GM12872 (cell line): ENCODE measurements around the gene ALDH3B2.
A peak's percentile ranks its signal among the peaks of the same experiment; 100 is the strongest.

Experiments
- TF ChIP-seq, protein P1 (sequence below): IDR thresholded peaks from 3 replicates; pipeline ENCODE4 v1.5.1; 2011; ENCODE audit warnings: low read depth, mild to moderate bottlenecking, low read length, moderate library complexity; ENCODE audit not compliant: insufficient read depth

ALDH3B2 gene

DNA sequence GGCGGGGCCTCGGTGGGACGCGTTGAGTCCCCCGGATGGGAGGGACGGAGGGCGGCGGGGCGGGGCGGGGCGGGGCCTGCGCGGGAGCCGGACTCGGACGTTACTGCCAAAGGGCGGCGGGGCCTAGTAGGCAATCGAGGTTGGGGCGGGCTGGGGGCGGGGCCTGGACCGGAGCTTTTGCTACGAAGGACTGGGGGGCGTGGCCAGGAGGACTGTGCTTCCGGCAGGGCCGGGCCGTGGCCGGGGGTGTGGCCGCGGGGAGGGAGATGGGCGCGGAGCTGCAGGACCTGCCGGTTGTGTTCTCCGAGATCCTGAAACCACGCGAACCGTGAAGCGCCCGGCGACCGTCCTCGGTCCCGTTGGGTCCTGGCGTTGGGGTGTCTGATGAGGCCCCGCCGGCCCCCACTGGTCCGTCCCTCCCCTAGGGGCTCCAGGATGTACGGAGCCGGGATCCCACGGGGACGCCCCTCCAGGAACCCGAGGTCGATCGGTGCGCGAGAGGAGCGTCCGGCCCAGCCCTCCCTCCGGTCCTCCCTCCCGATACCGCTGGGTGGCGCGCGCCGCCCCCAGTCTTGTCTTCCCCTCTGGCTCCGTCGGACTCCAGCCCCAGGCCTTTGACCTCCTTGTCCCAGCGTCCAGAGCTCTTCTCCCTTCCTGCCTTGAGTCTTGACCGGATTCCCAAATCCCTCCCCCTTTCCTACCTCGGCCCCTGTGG, 44.0 kb downstream of the ALDH3B2 start:
- TF ChIP-seq, protein P1, sequence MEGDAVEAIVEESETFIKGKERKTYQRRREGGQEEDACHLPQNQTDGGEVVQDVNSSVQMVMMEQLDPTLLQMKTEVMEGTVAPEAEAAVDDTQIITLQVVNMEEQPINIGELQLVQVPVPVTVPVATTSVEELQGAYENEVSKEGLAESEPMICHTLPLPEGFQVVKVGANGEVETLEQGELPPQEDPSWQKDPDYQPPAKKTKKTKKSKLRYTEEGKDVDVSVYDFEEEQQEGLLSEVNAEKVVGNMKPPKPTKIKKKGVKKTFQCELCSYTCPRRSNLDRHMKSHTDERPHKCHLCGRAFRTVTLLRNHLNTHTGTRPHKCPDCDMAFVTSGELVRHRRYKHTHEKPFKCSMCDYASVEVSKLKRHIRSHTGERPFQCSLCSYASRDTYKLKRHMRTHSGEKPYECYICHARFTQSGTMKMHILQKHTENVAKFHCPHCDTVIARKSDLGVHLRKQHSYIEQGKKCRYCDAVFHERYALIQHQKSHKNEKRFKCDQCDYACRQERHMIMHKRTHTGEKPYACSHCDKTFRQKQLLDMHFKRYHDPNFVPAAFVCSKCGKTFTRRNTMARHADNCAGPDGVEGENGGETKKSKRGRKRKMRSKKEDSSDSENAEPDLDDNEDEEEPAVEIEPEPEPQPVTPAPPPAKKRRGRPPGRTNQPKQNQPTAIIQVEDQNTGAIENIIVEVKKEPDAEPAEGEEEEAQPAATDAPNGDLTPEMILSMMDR = peak; percentile 80

DNA sequence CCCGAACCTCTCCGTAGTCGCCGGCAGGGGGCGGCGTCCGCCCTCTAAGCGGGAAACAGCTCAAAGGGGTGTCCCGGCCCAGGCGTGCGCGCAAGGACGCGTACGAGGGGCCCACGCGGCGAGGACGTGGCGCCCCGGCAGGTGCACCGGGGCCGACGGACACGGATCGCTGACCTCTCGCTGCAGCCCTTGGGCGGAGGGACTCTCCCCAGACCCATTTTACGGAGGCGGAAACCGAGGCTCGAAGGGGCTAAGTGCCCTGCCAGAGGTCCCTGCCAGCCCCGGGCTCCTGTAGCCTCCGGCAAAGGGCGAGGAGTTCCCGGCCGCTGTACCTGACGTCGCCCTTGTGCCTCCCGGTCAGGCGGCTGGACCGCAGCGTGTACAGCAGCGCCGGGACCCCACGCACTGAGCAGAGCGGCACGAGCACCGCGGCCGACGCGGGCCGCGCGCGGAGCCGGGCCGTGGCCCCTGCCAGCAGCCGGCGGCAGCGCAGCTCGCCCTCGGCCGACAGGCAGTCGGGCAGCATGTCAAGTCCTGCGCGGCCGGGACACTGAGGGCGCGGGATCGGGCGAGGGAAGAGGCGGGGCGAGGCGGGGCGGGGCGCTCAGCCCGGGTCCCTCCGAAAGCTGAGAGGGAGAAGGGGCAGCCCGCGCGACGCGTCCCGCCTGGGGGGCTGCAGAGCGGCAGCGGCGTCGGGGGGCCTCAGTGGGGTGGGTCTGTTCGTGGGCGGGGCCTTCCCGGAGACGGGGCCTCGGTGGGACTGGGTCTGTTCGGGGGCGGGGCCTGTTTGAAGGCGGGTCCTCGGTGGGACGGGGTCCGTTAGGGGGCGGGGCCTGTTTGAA, 44.8 kb downstream of the ALDH3B2 start, which contains the start of gene NUDT8:
Gene NUDT8, minus strand, starts transcription at position 552 of the 842 bp plus-strand sequence. Its CDS starts 26 bp downstream, at position 526.
- TF ChIP-seq, protein P1 = peak; percentile 87; the same call in 2 of the 3 replicates

DNA sequence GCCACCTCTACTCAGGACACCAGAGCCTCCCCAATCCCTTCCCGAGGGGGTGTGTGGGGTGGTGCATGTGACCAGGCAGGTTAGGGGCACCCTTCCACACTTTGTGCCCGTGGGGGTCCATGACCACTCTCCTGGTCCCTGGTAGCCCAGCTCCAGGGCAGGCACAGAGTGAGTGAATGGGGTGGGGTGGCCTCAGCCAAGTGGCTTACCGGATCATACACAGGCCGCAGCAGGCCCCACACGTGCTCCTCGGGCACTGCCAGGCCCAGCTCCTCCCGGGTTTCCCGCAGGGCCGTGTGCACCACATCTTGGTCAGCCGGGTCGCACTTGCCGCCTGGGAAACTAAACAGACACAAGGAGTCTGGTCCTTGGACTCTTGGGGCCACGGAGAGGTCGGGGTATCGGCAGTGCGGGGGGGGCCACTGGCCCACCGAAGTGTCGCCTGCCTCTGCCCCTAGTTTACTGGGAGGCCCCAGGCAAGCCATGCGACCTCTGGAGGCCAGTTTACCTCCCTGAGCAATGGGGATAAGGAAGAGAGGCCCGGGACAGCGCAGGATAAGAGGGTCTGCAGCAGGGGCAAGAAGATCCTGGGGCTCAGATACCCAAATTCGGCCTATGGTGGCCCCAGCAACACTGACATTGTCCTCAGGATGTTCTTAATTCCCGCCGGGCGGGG, 45.6 kb downstream of the ALDH3B2 start:
- TF ChIP-seq, protein P1 = no peak; the same call in 2 of the 3 replicates

DNA sequence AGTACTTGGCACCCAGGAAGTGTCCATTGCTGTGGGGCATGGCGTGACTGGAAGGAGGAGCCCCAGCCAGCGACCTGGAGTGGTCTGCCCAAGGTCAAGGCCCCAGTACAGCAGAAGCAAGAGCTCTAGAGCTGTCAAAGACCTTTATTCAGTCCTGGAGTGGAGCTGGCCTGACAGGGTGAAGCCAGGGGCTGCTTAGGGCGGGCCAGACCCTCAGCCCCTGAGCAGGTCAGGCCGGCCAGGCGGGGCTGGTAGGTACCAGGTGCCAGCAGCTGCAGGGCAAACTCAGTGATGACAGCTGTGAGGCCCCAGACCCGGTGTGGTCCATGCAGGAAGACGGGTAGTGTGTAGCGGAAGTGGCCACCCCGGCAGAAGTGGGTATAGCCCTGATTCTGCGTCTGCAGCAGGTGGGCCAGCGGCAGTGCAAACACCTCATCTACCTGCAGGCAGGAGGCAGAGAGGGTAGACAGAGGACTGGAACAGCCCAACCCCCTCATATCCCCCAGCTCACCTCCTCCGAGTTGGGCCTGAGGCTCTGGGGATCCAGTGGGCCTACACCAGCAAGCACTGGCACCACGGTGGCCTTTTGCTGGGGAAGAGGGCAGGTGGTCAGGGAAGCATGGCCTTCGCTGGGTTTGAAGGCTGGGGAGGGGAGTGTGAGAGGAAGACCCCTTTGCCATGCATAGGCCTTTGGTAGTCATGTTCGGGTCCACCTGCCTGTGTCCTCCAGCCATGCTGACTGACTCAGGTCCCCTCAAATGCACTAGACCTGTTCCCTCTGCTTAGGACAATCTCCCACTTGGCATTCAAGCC, 46.4 kb downstream of the ALDH3B2 start:
- TF ChIP-seq, protein P1 = no peak

DNA sequence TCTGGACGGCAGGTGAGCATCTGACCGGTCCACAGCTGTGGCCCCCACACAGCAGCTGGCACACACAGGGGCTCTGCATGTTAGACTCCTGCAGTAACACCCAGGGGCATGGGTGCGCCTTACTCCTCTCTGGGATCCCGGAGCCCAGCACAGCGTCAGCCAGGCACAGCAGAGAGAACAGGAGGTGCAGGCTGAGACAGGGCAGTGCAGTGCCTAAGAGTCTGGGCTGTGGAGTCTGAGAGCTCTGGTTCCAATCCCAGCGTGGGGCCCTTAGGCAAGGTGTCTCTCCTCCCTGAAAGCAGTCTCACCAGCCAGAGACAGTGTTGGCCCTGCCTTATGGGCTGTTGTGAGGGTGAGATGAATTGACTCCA, 47.0 kb downstream of the ALDH3B2 start:
- TF ChIP-seq, protein P1 = no peak

DNA sequence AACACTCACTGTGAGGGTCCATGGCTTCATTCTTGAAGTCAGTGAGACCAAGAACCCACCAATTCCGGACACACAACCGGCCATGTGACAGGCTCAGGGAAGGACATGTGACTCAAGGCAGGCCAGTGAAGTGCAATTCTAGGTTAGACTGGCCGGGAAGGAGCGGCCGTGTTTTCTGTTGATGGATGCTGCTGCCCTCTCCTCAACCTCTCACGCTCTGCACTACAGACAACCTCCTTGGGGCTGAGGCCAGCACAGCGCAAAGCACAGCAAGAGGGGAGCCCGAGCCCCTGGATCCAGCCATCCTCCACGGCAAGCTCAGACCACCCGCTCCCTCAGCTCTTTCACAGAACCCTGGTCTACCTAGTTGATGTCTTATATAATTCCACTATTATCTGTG, 47.5 kb downstream of the ALDH3B2 start:
- TF ChIP-seq, protein P1 = no peak
